ENCODE measurements around the gene KLK14. TPM values are rescaled to one million over a fixed set of nuclear protein-coding genes. Genes with fewer than 3 reads are reported as not detected.
A peak's percentile ranks its signal among the peaks of the same experiment; 100 is the strongest.

KLK14 gene
- total RNA-seq, 4 donors from 2014 or later, result 1.1 to 6.6 TPM; not detected in 2

DNA sequence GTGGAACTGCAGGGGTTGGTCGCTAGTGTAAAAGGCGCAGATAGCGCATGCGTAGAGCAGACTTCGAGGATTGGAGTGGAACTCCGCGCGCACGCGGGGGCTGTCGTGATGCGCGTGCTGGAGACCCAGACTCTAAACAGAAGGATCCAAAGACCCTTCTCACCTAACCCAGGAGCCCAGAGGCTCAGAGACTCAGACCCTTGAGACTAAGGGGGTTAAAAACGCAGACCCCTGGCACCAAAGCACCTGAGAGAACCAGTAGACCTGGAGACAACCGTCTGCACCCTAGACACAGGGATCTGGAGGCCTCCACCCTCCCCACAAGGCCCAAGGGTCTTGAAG is 26.1 kb upstream of the KLK14 start:
- TF ChIP-seq POLR2A (IDR thresholded peaks at IDR 0.05), result no peak
- TF ChIP-seq, protein P1, sequence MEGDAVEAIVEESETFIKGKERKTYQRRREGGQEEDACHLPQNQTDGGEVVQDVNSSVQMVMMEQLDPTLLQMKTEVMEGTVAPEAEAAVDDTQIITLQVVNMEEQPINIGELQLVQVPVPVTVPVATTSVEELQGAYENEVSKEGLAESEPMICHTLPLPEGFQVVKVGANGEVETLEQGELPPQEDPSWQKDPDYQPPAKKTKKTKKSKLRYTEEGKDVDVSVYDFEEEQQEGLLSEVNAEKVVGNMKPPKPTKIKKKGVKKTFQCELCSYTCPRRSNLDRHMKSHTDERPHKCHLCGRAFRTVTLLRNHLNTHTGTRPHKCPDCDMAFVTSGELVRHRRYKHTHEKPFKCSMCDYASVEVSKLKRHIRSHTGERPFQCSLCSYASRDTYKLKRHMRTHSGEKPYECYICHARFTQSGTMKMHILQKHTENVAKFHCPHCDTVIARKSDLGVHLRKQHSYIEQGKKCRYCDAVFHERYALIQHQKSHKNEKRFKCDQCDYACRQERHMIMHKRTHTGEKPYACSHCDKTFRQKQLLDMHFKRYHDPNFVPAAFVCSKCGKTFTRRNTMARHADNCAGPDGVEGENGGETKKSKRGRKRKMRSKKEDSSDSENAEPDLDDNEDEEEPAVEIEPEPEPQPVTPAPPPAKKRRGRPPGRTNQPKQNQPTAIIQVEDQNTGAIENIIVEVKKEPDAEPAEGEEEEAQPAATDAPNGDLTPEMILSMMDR (IDR thresholded peaks at IDR 0.05), result peak in 1 of 6 experiments; percentile 31
- Histone ChIP-seq H3K27me3 (no peaks in the 10 kb centered on the region), H3K4me3 (peak overlapping the region; percentile 56 to 76 (median 68)), H3K9me3 (no peaks in the 10 kb centered on the region), H3K4me1 (peaks cover 0 to 16% (median 3%) of the 10 kb centered on the region in 4 donors), H3K27ac (peak overlapping the region in 2 of 4 donors; percentile 29 to 65), H3K36me3 (peaks cover 0 to 4% (median 0%) of the 10 kb centered on the region in 3 donors)
- DNase-seq, result no peak

DNA sequence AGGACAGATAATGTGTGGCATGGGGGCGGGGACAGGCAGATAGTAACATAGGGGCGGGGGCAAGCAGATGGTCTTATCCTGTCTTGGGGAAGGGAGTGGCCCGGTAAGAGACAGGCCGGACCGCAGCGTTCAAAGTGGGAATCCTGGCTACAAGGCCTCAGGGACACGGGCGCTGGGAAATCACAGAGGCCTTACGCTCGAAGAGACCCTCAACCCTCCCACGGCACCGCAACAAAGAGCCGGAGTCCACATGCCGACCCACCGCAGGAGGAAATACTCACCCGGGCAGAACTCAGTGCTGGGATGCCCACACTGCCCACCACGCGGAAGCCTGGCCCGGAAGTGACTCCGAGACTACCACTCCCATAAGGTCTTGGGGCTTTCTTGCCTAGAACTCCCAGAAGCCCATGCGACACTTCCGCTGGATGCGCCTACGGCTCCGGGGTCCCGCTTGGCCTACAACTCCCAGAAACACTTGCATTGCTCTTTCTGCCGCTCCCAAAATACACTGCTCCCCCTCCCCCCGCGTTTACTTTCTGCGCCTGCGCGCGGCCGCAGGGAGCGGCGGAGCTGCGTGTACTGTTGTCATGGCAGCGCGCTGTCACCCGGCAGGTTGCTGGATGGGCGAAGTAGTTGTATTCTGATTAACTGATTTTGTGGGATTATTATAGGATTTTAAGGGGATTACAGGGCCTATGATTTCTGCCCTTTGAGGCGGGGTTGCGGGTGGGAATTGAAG is 25.5 kb upstream of the KLK14 start, which contains the start of gene CTU1:
Gene CTU1 (minus strand): TSS at position 344 of the 739 bp plus-strand sequence. CDS start 3,840 bp downstream, outside the sequence.
- Histone ChIP-seq H3K27me3 (no peaks in the 10 kb centered on the region), H3K9me3 (no peaks in the 10 kb centered on the region), H3K4me1 (peaks cover 0 to 16% (median 3%) of the 10 kb centered on the region in 4 donors), H3K4me3 (peak within 1 kb of the TSS; percentile 56 to 76 (median 68)), H3K36me3 (peaks cover 0 to 5% (median 0%) of the 10 kb centered on the region in 3 donors), H3K27ac (peak within 1 kb of the TSS; percentile 44 to 70 (median 63))
- TF ChIP-seq, protein P1 (IDR thresholded peaks at IDR 0.05), result peak in 3 of 6 experiments; percentile 5 to 42 (median 36)
- TF ChIP-seq POLR2A (IDR thresholded peaks at IDR 0.05), result peak in 1 of 2 donors; percentile 39
- DNase-seq, result peak; percentile 97 to 99 (median 98)

DNA sequence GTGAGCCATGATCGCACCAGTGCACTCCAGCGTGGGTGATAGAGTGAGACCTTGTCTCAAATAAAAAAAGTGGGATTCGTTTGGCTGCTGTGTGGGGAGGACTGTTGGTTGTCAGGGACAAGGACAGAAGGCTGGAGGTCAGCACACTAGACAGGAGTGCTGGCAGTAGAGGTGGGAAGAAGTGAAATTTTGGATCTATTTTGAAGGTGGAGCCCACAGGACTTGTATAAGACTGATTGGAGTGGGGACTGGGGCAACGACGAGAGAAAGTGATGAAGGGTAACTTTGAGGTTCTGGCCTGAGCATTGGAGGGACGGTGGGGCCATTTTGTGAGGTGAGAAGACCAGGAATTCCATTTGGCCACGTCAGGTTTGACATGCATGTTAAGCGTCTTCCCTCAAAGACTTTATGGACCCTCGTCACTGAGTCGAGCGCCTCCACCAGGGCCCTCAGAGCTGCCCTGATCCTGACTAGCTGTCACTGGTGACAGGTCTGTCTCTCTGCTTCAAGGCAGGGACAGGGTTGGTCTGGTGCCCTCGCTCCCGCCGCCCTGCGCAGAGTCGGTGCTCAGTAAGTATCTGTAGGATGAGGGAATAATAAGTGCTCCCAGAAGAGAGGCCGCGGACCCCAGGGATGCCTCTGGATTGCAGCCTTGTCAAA is 24.8 kb upstream of the KLK14 start:
- Histone ChIP-seq H3K4me1 (peaks cover 0 to 16% (median 3%) of the 10 kb centered on the region in 4 donors), H3K9me3 (no peaks in the 10 kb centered on the region), H3K27me3 (no peaks in the 10 kb centered on the region), H3K4me3 (peak overlapping the region; percentile 56 to 76 (median 68)), H3K27ac (peak overlapping the region; percentile 44 to 70 (median 63)), H3K36me3 (peaks cover 0 to 10% (median 0%) of the 10 kb centered on the region in 3 donors)
- peak in 1 of 3 donors; percentile 60 for DNase-seq
- TF ChIP-seq, protein P1 (IDR thresholded peaks at IDR 0.05), result no peak
- no peak for TF ChIP-seq POLR2A (IDR thresholded peaks at IDR 0.05)

DNA sequence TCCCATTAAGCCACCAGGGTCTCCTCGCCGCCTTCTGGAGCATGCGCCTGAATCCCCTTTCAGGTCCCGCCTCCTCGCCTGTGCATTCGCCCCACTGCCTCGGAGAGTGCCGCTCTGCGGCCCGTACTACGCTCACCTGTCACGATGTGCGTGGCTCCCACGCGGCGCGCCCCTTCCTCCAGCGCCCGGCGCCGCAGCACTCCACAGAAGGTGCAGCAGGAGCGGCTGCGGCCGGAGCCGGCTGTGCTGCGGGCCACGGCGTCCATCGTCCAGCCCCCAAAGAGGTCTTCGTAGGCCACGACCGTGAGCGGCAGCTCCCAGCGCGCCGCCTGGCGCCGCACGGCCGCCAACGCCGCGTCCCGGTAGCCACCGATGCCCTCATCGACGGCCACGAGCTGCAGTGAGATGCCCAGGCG is 21.2 kb upstream of the KLK14 start:
- H3K36me3 ChIP-seq, result peaks cover 0 to 35% (median 0%) of the 10 kb centered on the region in 3 donors
- no peaks in the 10 kb centered on the region for H3K27me3 ChIP-seq
- H3K27ac ChIP-seq, result no peak overlapping the region
- H3K9me3 ChIP-seq, result no peaks in the 10 kb centered on the region
- peak in 1 of 3 donors; percentile 26 for DNase-seq
- H3K4me1 ChIP-seq, result peaks cover 0 to 15% (median 3%) of the 10 kb centered on the region in 4 donors
- no peak overlapping the region for H3K4me3 ChIP-seq
- TF ChIP-seq, protein P1 (IDR thresholded peaks at IDR 0.05), result no peak
- no peak for TF ChIP-seq POLR2A (IDR thresholded peaks at IDR 0.05)

DNA sequence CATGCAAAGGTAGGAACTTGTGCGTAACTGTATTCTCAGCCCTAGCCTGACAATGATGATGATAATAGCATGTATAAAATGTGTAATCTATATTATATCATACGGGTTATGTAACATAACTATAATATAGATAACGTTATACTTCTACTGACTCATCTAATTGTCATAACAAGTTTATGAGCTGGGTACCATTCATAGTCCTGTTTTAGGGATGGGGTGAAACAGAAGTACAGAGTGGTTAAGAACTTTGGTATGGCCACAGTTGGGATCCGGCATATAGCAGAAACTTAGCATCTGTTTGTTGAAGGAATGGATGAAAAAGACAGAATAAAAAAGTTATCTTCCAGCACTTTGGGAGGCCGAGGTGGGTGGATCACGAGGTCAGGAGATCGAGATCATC is 20.3 kb upstream of the KLK14 start:
- Histone ChIP-seq H3K9me3 (no peaks in the 10 kb centered on the region), H3K27ac (no peak overlapping the region), H3K4me1 (peaks cover 0 to 12% (median 3%) of the 10 kb centered on the region in 4 donors), H3K4me3 (no peak overlapping the region), H3K36me3 (peaks cover 0 to 39% (median 0%) of the 10 kb centered on the region in 3 donors), H3K27me3 (no peaks in the 10 kb centered on the region)
- no peak for TF ChIP-seq POLR2A (IDR thresholded peaks at IDR 0.05)
- TF ChIP-seq, protein P1 (IDR thresholded peaks at IDR 0.05), result no peak
- DNase-seq, result no peak

All from Peyer's patch (tissue), 4 donors.